ENCODE results near the gene CFAP54. TPM values are rescaled to one million over a fixed set of nuclear protein-coding genes. Genes with fewer than 3 reads are reported as not detected.

CFAP54 gene
- total RNA-seq, 1 experiment from 2014 or later, result 0.71 TPM

DNA sequence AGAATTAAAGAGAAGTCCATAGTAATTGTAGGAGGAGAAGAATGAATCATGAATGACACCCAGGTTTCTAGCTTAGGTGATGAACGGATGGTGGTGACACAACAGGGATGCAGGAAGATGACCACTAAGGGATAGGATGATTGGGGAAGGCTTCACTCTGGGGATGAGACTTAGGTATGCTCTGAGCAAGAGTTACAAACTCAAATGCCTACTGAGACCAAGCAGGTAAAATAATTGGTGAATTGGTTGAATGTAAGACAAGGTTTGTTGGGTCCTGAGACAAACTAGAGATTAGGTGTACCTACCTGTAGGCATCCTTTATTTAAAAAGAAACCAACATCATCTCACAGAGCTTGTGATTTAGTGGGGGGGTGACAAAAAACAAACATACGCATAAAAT lies 116.3 kb downstream of the CFAP54 start:
- H3K27me3 ChIP-seq (replicated peaks; ENCODE audit: insufficient read depth, low read depth, low read length, poor library complexity), result peaks cover 36% of the 10 kb centered on the region
- intact Hi-C loops (cut with micrococcal nuclease; ENCODE audit: unreplicated experiment), result no loop called here
- POLR2A ChIA-PET (ENCODE audit: low non-redundant PET), result no interaction called here
- H3K9me3 ChIP-seq (ENCODE audit: low read depth, low read length, poor library complexity, severe bottlenecking), result no peaks in the 10 kb centered on the region
- H3K27ac ChIP-seq (ENCODE audit: low read depth, low read length, poor library complexity, severe bottlenecking), result no peak overlapping the region
- H3K4me3 ChIP-seq (ENCODE audit: low read depth, low read length, poor library complexity, severe bottlenecking), result no peak overlapping the region
- DNase-seq (ENCODE audit: low spot score), result no peak
- H3K4me1 ChIP-seq (ENCODE audit: insufficient read depth, low read length, poor library complexity, severe bottlenecking), result no peaks in the 10 kb centered on the region
- no peaks in the 10 kb centered on the region for H3K36me3 ChIP-seq (ENCODE audit: insufficient read depth, low read length, poor library complexity, severe bottlenecking)
- TF ChIP-seq EZH2 (IDR thresholded peaks at IDR 0.05; ENCODE audit: borderline replicate concordance, low read depth, low read length, poor library complexity, severe bottlenecking), result no peak
- TF ChIP-seq, protein P1, sequence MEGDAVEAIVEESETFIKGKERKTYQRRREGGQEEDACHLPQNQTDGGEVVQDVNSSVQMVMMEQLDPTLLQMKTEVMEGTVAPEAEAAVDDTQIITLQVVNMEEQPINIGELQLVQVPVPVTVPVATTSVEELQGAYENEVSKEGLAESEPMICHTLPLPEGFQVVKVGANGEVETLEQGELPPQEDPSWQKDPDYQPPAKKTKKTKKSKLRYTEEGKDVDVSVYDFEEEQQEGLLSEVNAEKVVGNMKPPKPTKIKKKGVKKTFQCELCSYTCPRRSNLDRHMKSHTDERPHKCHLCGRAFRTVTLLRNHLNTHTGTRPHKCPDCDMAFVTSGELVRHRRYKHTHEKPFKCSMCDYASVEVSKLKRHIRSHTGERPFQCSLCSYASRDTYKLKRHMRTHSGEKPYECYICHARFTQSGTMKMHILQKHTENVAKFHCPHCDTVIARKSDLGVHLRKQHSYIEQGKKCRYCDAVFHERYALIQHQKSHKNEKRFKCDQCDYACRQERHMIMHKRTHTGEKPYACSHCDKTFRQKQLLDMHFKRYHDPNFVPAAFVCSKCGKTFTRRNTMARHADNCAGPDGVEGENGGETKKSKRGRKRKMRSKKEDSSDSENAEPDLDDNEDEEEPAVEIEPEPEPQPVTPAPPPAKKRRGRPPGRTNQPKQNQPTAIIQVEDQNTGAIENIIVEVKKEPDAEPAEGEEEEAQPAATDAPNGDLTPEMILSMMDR (conservative IDR thresholded peaks at IDR 0.05; ENCODE audit: low read depth, low read length), result no peak
- no TSS peak for BruUV-seq (replicated peaks)
- CTCF ChIA-PET, result no interaction called here

DNA sequence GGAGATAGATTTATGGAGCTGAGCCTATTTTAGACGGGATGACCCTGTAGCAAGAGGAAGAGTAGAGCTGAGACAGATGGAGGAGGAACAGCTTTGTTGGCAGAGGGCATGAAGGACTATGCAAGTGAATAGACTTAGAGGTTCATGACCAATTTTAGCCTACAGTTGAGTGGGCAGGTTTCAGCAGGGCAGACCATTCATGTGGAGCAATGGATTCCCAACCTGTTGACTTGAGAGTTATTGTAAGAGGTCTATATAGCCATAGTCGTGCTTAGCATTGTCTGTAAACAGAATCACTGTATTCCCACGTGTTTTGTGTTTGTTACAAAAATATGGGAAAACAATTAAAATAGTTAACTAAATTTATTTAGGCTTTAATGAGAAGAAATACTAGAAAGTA lies 116.8 kb downstream of the CFAP54 start:
- ChIA-PET POLR2A (ENCODE audit: low non-redundant PET) (no interaction called here), CTCF (no interaction called here)
- no peak overlapping the region for H3K4me3 ChIP-seq (ENCODE audit: low read depth, low read length, poor library complexity, severe bottlenecking)
- TF ChIP-seq, protein P1 (conservative IDR thresholded peaks at IDR 0.05; ENCODE audit: low read depth, low read length), result no peak
- no peak for DNase-seq (ENCODE audit: low spot score)
- H3K4me1 ChIP-seq (ENCODE audit: insufficient read depth, low read length, poor library complexity, severe bottlenecking), result no peaks in the 10 kb centered on the region
- H3K27ac ChIP-seq (ENCODE audit: low read depth, low read length, poor library complexity, severe bottlenecking), result no peak overlapping the region
- intact Hi-C loops (cut with micrococcal nuclease; ENCODE audit: unreplicated experiment), result no loop called here
- no TSS peak for BruUV-seq (replicated peaks)
- no peaks in the 10 kb centered on the region for H3K9me3 ChIP-seq (ENCODE audit: low read depth, low read length, poor library complexity, severe bottlenecking)
- H3K36me3 ChIP-seq (ENCODE audit: insufficient read depth, low read length, poor library complexity, severe bottlenecking), result no peaks in the 10 kb centered on the region
- peaks cover 36% of the 10 kb centered on the region for H3K27me3 ChIP-seq (replicated peaks; ENCODE audit: insufficient read depth, low read depth, low read length, poor library complexity)

DNA sequence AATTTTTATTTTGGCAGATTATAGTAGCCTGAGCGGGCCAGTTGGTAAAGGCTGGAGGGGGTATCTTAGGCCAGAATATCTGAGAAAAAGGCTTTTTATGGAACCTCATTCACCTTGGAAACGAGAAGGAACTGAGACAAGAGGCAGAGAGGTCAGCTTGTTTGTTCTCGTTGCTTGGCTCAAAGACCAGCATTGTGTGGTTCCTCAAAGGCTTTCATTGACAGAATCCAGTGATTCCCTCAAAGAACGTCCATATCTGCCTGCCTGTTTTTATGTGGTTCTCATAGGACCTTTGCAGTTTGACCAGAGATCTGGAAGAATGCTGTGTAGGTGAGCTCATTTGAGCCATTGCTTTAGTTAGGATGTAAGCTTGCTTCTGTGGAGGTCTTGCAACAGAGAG lies 117.3 kb downstream of the CFAP54 start:
- DNase-seq (ENCODE audit: low spot score), result no peak
- Histone ChIP-seq H3K27me3 (replicated peaks; ENCODE audit: insufficient read depth, low read depth, low read length, poor library complexity) (peaks cover 36% of the 10 kb centered on the region), H3K27ac (ENCODE audit: low read depth, low read length, poor library complexity, severe bottlenecking) (no peak overlapping the region), H3K36me3 (ENCODE audit: insufficient read depth, low read length, poor library complexity, severe bottlenecking) (no peaks in the 10 kb centered on the region), H3K4me3 (ENCODE audit: low read depth, low read length, poor library complexity, severe bottlenecking) (no peak overlapping the region), H3K9me3 (ENCODE audit: low read depth, low read length, poor library complexity, severe bottlenecking) (no peaks in the 10 kb centered on the region), H3K4me1 (ENCODE audit: insufficient read depth, low read length, poor library complexity, severe bottlenecking) (no peaks in the 10 kb centered on the region)
- ChIA-PET POLR2A (ENCODE audit: low non-redundant PET) (no interaction called here), CTCF (no interaction called here)
- peak; percentile 20 for TF ChIP-seq EZH2 (IDR thresholded peaks at IDR 0.05; ENCODE audit: borderline replicate concordance, low read depth, low read length, poor library complexity, severe bottlenecking)
- TF ChIP-seq, protein P1 (conservative IDR thresholded peaks at IDR 0.05; ENCODE audit: low read depth, low read length), result no peak
- intact Hi-C loops (cut with micrococcal nuclease; ENCODE audit: unreplicated experiment), result no loop called here
- no TSS peak for BruUV-seq (replicated peaks)

Measured in A673 (cell line).